HEK293 (cell line): ENCODE results near the gene LMOD1.

Experiments used
- CTCF ChIA-PET: fragments of 350-600 bp; formaldehyde crosslinking; extraction: SDS; loops from one replicate; lab custom pipeline; 2021; ENCODE audit warnings: antibody characterized with exemption; lab: Yijun Ruan, JAX
- POLR2A ChIA-PET: fragments of 300-600 bp; formaldehyde crosslinking; extraction: SDS; loops from one replicate; lab custom pipeline; 2020; ENCODE audit warnings: antibody characterized with exemption, inconsistent platforms; lab: Yijun Ruan, JAX
- H3K27ac ChIP-seq: fragments of 200-500 bp; sonication (Bioruptor generic); 2 replicates; pipeline ENCODE4 v1.5.1; 2014; ENCODE audit warnings: low read depth, low read length, control low read depth, inconsistent platforms; ENCODE audit errors: extremely low read depth
- H3K36me3 ChIP-seq, 2 experiments: fragments of 200-500 bp in 1 of 2; sonication (Bioruptor generic) in 1 of 2; 1 replicate in 1 of 2; 2 replicates in 1 of 2; pipeline ENCODE4 v1.5.1; 2014 to 2017; ENCODE audit warnings: inconsistent platforms in 2 of 2, low read length in 2 of 2; ENCODE audit not compliant: control insufficient read depth in 2 of 2, insufficient read depth in 1 of 2
- H3K4me1 ChIP-seq: fragments of 200-500 bp; sonication (Bioruptor generic); 2 replicates; pipeline ENCODE4 v1.5.1; 2014; ENCODE audit warnings: mild to moderate bottlenecking, low read length, inconsistent platforms; ENCODE audit not compliant: control insufficient read depth, insufficient read depth
- H3K4me3 ChIP-seq: 2 replicates; pipeline ENCODE4 v1.5.1; 2011; ENCODE audit warnings: low read depth, mild to moderate bottlenecking, control low read depth, low read length, moderate library complexity
- H3K9me3 ChIP-seq: fragments of 200-500 bp; sonication (Bioruptor generic); 2 replicates; pipeline ENCODE4 v1.5.1; 2014; ENCODE audit warnings: low read depth, low read length, inconsistent platforms; ENCODE audit not compliant: control insufficient read depth, insufficient read depth
- GLIS2 ChIP-seq: fragments of 450-650 bp; formaldehyde crosslinking; IDR thresholded peaks from 2 replicates; pipeline ENCODE4 v1.5.1; 2016; ENCODE audit warnings: missing biosample characterization, missing genetic modification characterization
- IKZF3 ChIP-seq: fragments of 450-650 bp; IDR thresholded peaks from 2 replicates; pipeline ENCODE4 v1.5.0; 2018; ENCODE audit warnings: missing biosample characterization, mild to moderate bottlenecking, missing genetic modification characterization, moderate library complexity
- OSR2 ChIP-seq: fragments of 450-650 bp; formaldehyde crosslinking; IDR thresholded peaks from 2 replicates; pipeline ENCODE4 v1.5.1; 2016; ENCODE audit warnings: missing biosample characterization, missing genetic modification characterization
- OVOL3 ChIP-seq: fragments of 450-650 bp; formaldehyde crosslinking; IDR thresholded peaks from 2 replicates; pipeline ENCODE4 v1.5.1; 2016; ENCODE audit warnings: missing biosample characterization, missing genetic modification characterization
- PATZ1 ChIP-seq: fragments of 450-650 bp; formaldehyde crosslinking; IDR thresholded peaks from 2 replicates; pipeline ENCODE4 v1.5.1; 2016; ENCODE audit warnings: missing biosample characterization, missing genetic modification characterization
- PRDM6 ChIP-seq: fragments of 450-650 bp; formaldehyde crosslinking; IDR thresholded peaks from 2 replicates; pipeline ENCODE4 v1.5.1; 2017; ENCODE audit warnings: missing biosample characterization, missing genetic modification characterization
- REPIN1 ChIP-seq: fragments of 450-650 bp; formaldehyde crosslinking; IDR thresholded peaks from 2 replicates; pipeline ENCODE4 v1.5.1; 2017; ENCODE audit warnings: missing biosample characterization, missing genetic modification characterization, low read depth
- SCRT2 ChIP-seq: fragments of 450-650 bp; formaldehyde crosslinking; IDR thresholded peaks from 2 replicates; pipeline ENCODE4 v1.5.1; 2016; ENCODE audit warnings: missing biosample characterization, missing genetic modification characterization
- SP7 ChIP-seq: fragments of 450-650 bp; formaldehyde crosslinking; IDR thresholded peaks from 2 replicates; pipeline ENCODE4 v1.5.1; 2016; ENCODE audit warnings: missing biosample characterization, missing genetic modification characterization
- ZBTB26 ChIP-seq: fragments of 450-650 bp; formaldehyde crosslinking; optimal IDR thresholded peaks from 2 replicates; pipeline ENCODE3; 2016; ENCODE audit warnings: missing biosample characterization, mild to moderate bottlenecking, missing genetic modification characterization
- ZBTB48 ChIP-seq: fragments of 450-650 bp; formaldehyde crosslinking; IDR thresholded peaks from 2 replicates; pipeline ENCODE4 v1.5.1; 2016; ENCODE audit warnings: missing biosample characterization, missing genetic modification characterization
- ZBTB7A ChIP-seq: fragments of 450-650 bp; formaldehyde crosslinking; IDR thresholded peaks from 2 replicates; pipeline ENCODE4 v1.5.1; 2016; ENCODE audit warnings: low read depth, missing biosample characterization, missing genetic modification characterization
- ZBTB8A ChIP-seq: fragments of 450-650 bp; formaldehyde crosslinking; IDR thresholded peaks from 2 replicates; pipeline ENCODE4 v1.5.1; 2016; ENCODE audit warnings: missing biosample characterization, missing genetic modification characterization
- ZNF146 ChIP-seq: fragments of 450-650 bp; formaldehyde crosslinking; IDR thresholded peaks from 2 replicates; pipeline ENCODE4 v1.5.1; 2016; ENCODE audit warnings: missing biosample characterization, missing genetic modification characterization
- ZNF16 ChIP-seq: fragments of 450-650 bp; formaldehyde crosslinking; IDR thresholded peaks from 2 replicates; pipeline ENCODE4 v1.5.1; 2016; ENCODE audit warnings: low read depth, missing biosample characterization, missing genetic modification characterization
- ZNF311 ChIP-seq: fragments of 450-650 bp; formaldehyde crosslinking; IDR thresholded peaks from 2 replicates; pipeline ENCODE4 v1.5.1; 2017; ENCODE audit warnings: missing biosample characterization, missing genetic modification characterization, borderline replicate concordance
- ZNF366 ChIP-seq: fragments of 450-650 bp; formaldehyde crosslinking; conservative IDR thresholded peaks from 2 replicates; pipeline ENCODE4 v1.5.1; 2016; ENCODE audit warnings: missing biosample characterization, missing genetic modification characterization
- ZNF433 ChIP-seq: fragments of 450-650 bp; formaldehyde crosslinking; IDR thresholded peaks from 2 replicates; pipeline ENCODE4 v1.5.1; 2016; ENCODE audit warnings: missing biosample characterization, missing genetic modification characterization, low read depth
- ZNF518A ChIP-seq: fragments of 450-650 bp; formaldehyde crosslinking; conservative IDR thresholded peaks from 2 replicates; pipeline ENCODE4 v1.5.1; 2016; ENCODE audit warnings: low read depth, missing biosample characterization, missing genetic modification characterization
- ZNF548 ChIP-seq: fragments of 450-650 bp; formaldehyde crosslinking; IDR thresholded peaks from 2 replicates; pipeline ENCODE4 v1.5.1; 2016; ENCODE audit warnings: missing biosample characterization, missing genetic modification characterization
- ZNF596 ChIP-seq: fragments of 450-650 bp; IDR thresholded peaks from 2 replicates; pipeline ENCODE4 v1.5.0; 2018; ENCODE audit warnings: missing biosample characterization, mild to moderate bottlenecking, missing genetic modification characterization, moderate library complexity
- ZNF629 ChIP-seq: fragments of 450-650 bp; formaldehyde crosslinking; IDR thresholded peaks from 2 replicates; pipeline ENCODE4 v1.5.1; 2017; ENCODE audit warnings: missing biosample characterization, missing genetic modification characterization
- ZNF639 ChIP-seq: fragments of 450-650 bp; formaldehyde crosslinking; IDR thresholded peaks from 2 replicates; pipeline ENCODE4 v1.5.1; 2016; ENCODE audit warnings: missing biosample characterization, missing genetic modification characterization
- ZNF76 ChIP-seq: fragments of 450-650 bp; formaldehyde crosslinking; IDR thresholded peaks from 2 replicates; pipeline ENCODE4; 2016; ENCODE audit warnings: low read depth, missing biosample characterization, missing genetic modification characterization, borderline replicate concordance
- ZXDB ChIP-seq: fragments of 450-650 bp; formaldehyde crosslinking; IDR thresholded peaks from 2 replicates; pipeline ENCODE4 v1.5.1; 2016; ENCODE audit warnings: missing biosample characterization, missing genetic modification characterization

LMOD1 gene

GRCh38 chr1:201970334-201971159 lies 24.2 kb upstream of the LMOD1 start:
- ChIA-PET POLR2A (no interaction called here), CTCF (interaction anchor here (0.6 to 5.4 kb wide), 4 partner anchors 69 to 178 kb away, joined by 3 to 204 read pairs (median 10); no protein-coding TSS in a partner anchor)
- Histone ChIP-seq H3K9me3 (no peaks in the 10 kb centered on the region), H3K4me1 (peaks cover 13% of the 10 kb centered on the region), H3K36me3 (peaks cover 25 to 45% of the 10 kb centered on the region in 2 experiments), H3K27ac (no peak overlapping the region), H3K4me3 (no peak overlapping the region)
- TF ChIP-seq ZBTB8A (tag by site-specific recombination) = no peak
- no peak for TF ChIP-seq ZBTB48 (tag by site-specific recombination)
- no peak for TF ChIP-seq ZBTB26 (tag by site-specific recombination)
- TF ChIP-seq ZNF639 (tag by site-specific recombination) = no peak
- peak; percentile 86 for TF ChIP-seq ZNF146 (tag by site-specific recombination)
- TF ChIP-seq ZNF433 (tag by site-specific recombination) = no peak
- TF ChIP-seq ZXDB (tag by site-specific recombination) = no peak
- peak; percentile 42; the same call in 1 of the 2 replicates for TF ChIP-seq OSR2 (tag by site-specific recombination)
- no peak for TF ChIP-seq OVOL3 (tag by site-specific recombination)
- peak; percentile 32; the same call in 1 of the 2 replicates for TF ChIP-seq ZNF366
- TF ChIP-seq SP7 (tag by site-specific recombination) = peak; percentile 96
- TF ChIP-seq REPIN1 (tag by site-specific recombination) = no peak
- TF ChIP-seq SCRT2 (tag by site-specific recombination) = no peak
- TF ChIP-seq ZNF596 = no peak
- 0 out of 2 replicates have a peak, but pooled peaks have one; percentile 38 for TF ChIP-seq ZNF629
- no peak for TF ChIP-seq PATZ1
- TF ChIP-seq ZNF518A (tag by site-specific recombination) = no peak
- no peak for TF ChIP-seq ZBTB7A (tag by site-specific recombination)
- TF ChIP-seq GLIS2 = no peak
- peak; percentile 61 for TF ChIP-seq IKZF3 (tag by site-specific recombination)
- no peak for TF ChIP-seq ZNF548 (tag by site-specific recombination)
- no peak for TF ChIP-seq ZNF311
- TF ChIP-seq ZNF16 (tag by site-specific recombination) = no peak
- peak; percentile 73 for TF ChIP-seq PRDM6 (tag by site-specific recombination)
- no peak for TF ChIP-seq ZNF76
